Measurements from ENCODE around the gene SPRED3. TPM values are rescaled to one million over a fixed set of nuclear protein-coding genes. Genes with fewer than 3 reads are reported as not detected.

The SPRED3 gene
- total and polyA plus RNA-seq, 2 of the 8 experiments (the other 6 are each of a cell fraction or from before 2014, with no cell fraction given) = 8.1 to 10.3 TPM

DNA sequence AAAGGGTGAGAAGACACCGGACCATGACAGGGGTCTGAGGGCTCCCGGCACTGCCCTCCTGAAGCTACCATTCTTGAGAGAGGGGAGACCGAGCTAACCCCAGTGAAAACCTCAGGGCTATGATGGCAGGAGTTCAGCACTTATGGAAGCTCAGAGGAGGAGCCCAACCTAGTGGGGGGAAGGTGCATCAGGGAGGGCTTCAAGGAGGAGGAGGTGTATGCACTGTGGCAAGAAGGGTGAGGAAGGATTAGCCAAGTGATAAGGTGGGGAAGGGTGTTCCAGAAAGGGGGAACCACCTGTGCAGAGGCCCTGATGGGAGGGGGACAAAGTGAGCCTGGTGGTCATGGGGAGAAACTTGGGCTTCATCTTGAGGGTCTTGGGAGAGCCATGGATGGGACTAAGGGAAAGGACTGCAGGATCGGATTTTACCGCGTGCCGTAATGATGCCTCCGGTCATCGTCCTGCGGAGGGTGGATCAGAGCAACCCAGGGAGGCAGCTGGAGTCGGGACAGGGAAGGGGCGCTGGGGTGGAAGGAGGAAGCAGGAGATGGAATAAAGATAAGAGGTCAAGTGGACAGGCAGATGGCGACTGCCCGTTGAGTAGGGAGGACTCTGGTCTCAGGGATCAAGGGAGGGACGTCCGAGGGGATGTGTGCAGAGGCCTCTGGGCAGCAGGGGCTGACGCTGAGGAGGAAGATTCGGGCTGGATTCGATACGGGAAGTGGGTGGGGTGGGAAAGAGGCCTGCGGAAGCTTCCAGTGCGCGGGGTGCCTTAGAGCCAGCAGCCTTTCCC lies 27.5 kb upstream of the SPRED3 start (continued):
- TF ChIP-seq KDM4A (IDR thresholded peaks at IDR 0.05; ENCODE audit: low read depth, low read length, severe bottlenecking) (no peak), EZH2 (IDR thresholded peaks at IDR 0.05; ENCODE audit: low read depth, low read length, severe bottlenecking) (no peak), RNF2 (IDR thresholded peaks at IDR 0.05; ENCODE audit: borderline replicate concordance, low read depth, low read length, missing control alignments, poor library complexity, severe bottlenecking) (peak; percentile 1), TAF1 (IDR thresholded peaks at IDR 0.05; ENCODE audit: low read depth, low read length) (no peak), SIX5 (IDR thresholded peaks at IDR 0.05; ENCODE audit: low read depth, low read length) (no peak), KDM5A (IDR thresholded peaks at IDR 0.05; ENCODE audit: low read length) (no peak), POU5F1 (IDR thresholded peaks at IDR 0.05; ENCODE audit: low read depth, low read length) (no peak), JUN (IDR thresholded peaks at IDR 0.05; ENCODE audit: low read depth, low read length) (no peak), MAFK (IDR thresholded peaks at IDR 0.05; ENCODE audit: low read depth, low read length) (no peak), RXRA (IDR thresholded peaks at IDR 0.05; ENCODE audit: insufficient read depth, low read depth, low read length) (no peak), SP2 (IDR thresholded peaks at IDR 0.05; ENCODE audit: low read length) (no peak), YY1 (IDR thresholded peaks at IDR 0.05; ENCODE audit: low read depth, low read length) (no peak), CTBP2 (IDR thresholded peaks at IDR 0.05; ENCODE audit: borderline replicate concordance, insufficient read depth, insufficient read length, low read length) (no peak), SIRT6 (IDR thresholded peaks at IDR 0.05; ENCODE audit: low read length) (no peak), KDM1A (IDR thresholded peaks at IDR 0.05; ENCODE audit: borderline replicate concordance, low read length) (no peak)
- TF ChIP-seq, protein P1, sequence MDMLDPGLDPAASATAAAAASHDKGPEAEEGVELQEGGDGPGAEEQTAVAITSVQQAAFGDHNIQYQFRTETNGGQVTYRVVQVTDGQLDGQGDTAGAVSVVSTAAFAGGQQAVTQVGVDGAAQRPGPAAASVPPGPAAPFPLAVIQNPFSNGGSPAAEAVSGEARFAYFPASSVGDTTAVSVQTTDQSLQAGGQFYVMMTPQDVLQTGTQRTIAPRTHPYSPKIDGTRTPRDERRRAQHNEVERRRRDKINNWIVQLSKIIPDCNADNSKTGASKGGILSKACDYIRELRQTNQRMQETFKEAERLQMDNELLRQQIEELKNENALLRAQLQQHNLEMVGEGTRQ (IDR thresholded peaks at IDR 0.05; ENCODE audit: low read length) = no peak
